ENCODE results near the gene CALML3.

The CALML3 gene

DNA sequence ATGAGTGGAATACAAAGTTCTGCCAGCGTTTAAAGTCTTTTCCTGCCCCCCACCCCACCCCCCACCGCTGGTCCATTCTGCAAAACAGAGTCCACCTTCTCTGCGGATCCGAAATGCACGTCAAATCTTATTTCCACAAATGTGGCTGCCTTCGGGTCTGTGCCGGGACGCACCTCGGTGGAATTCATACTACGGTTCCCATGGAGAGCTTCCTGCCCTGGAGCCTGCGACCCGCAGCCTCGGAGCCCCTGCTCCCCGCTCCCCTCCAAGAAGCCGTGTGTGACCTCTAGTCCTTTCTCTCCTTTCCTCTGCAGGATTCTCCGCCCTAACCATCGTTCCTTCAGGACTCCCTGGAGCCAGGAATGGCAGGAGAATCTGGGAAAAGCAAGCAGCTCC lies 12.9 kb upstream of the CALML3 start:
- Histone ChIP-seq H3K4me3 (ENCODE audit: low read length) (no peak overlapping the region), H3K27me3 (ENCODE audit: control insufficient read depth, insufficient read depth, low read length) (no peaks in the 10 kb centered on the region), H3K36me3 (ENCODE audit: control insufficient read depth, insufficient read depth, low read length) (no peaks in the 10 kb centered on the region), H3K9ac (ENCODE audit: low read length) (no peak overlapping the region), H3K9me3 (ENCODE audit: control insufficient read depth, low read length) (no peaks in the 10 kb centered on the region), H3K4me1 (ENCODE audit: control insufficient read depth, insufficient read depth, low read length) (peaks cover 8% of the 10 kb centered on the region)

DNA sequence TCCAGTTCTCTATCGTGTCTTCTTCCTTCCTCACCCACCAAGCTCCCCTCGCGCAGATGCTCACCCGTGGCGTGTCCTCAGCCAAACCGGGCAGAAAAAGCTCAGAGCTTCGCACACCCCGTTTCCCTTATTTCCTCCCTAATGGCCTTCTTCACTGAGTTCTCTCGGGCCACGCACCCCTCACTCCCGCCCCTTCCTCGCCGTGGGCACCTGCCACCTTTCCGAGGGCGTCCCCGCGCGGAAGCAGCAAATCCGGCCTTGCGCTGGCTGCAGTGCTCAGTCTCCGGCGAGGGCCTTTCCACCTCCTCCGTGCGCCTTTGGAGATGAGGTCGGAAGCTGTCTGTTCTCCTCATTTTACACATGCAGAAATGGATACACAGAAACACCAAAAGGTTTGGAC lies 12.4 kb upstream of the CALML3 start:
- Histone ChIP-seq H3K9ac (ENCODE audit: low read length) (no peak overlapping the region), H3K4me3 (ENCODE audit: low read length) (no peak overlapping the region), H3K4me1 (ENCODE audit: control insufficient read depth, insufficient read depth, low read length) (peaks cover 4% of the 10 kb centered on the region), H3K36me3 (ENCODE audit: control insufficient read depth, insufficient read depth, low read length) (no peaks in the 10 kb centered on the region), H3K9me3 (ENCODE audit: control insufficient read depth, low read length) (no peaks in the 10 kb centered on the region), H3K27me3 (ENCODE audit: control insufficient read depth, insufficient read depth, low read length) (no peaks in the 10 kb centered on the region)

DNA sequence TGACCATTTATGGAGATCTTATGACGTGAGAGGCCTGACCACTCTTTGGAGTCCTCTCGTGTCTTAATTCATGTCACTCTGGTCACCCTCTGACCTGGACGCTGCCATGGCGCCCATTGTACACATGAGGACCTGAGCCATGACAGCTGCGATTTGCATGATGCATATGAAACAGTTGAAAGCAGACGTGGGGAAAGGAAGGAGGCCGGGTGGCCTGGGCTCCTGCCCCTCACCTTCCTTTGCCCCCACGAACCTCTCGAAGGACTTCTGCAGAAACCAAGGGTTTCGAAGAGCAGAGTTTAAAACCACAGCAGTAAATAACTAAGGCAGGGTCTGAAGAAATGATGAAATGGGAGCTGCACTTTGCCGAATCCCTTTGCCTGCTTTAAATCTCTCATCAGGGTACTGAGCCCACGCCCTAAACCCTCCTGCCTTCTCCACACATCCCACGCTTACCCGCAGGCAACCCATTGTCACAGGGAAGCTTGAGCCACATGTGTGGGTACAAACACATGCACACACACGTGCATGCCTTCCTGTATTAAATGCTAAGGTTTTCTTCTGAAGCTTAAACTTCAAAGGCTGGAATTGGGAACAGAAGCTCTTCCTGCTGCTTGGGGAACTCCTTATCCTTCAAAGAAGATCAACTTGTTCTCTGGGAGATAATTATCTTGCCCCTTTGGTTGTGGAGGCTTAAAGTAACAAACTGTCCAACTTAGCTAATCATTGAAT lies 11.7 kb upstream of the CALML3 start:
- no peaks in the 10 kb centered on the region for H3K9me3 ChIP-seq (ENCODE audit: control insufficient read depth, low read length)
- H3K36me3 ChIP-seq (ENCODE audit: control insufficient read depth, insufficient read depth, low read length): no peaks in the 10 kb centered on the region
- no peaks in the 10 kb centered on the region for H3K27me3 ChIP-seq (ENCODE audit: control insufficient read depth, insufficient read depth, low read length)
- H3K4me1 ChIP-seq (ENCODE audit: control insufficient read depth, insufficient read depth, low read length): peaks cover 2% of the 10 kb centered on the region
- H3K4me3 ChIP-seq (ENCODE audit: low read length): no peak overlapping the region
- H3K9ac ChIP-seq (ENCODE audit: low read length): no peak overlapping the region

GRCh38 chr10:5514226-5514850 lies 10.4 kb upstream of the CALML3 start:
- H3K4me1 ChIP-seq (ENCODE audit: control insufficient read depth, insufficient read depth, low read length): peaks cover 6% of the 10 kb centered on the region
- no peak overlapping the region for H3K9ac ChIP-seq (ENCODE audit: low read length)
- no peaks in the 10 kb centered on the region for H3K36me3 ChIP-seq (ENCODE audit: control insufficient read depth, insufficient read depth, low read length)
- no peaks in the 10 kb centered on the region for H3K27me3 ChIP-seq (ENCODE audit: control insufficient read depth, insufficient read depth, low read length)
- H3K9me3 ChIP-seq (ENCODE audit: control insufficient read depth, low read length): no peaks in the 10 kb centered on the region
- no peak overlapping the region for H3K4me3 ChIP-seq (ENCODE audit: low read length)

DNA sequence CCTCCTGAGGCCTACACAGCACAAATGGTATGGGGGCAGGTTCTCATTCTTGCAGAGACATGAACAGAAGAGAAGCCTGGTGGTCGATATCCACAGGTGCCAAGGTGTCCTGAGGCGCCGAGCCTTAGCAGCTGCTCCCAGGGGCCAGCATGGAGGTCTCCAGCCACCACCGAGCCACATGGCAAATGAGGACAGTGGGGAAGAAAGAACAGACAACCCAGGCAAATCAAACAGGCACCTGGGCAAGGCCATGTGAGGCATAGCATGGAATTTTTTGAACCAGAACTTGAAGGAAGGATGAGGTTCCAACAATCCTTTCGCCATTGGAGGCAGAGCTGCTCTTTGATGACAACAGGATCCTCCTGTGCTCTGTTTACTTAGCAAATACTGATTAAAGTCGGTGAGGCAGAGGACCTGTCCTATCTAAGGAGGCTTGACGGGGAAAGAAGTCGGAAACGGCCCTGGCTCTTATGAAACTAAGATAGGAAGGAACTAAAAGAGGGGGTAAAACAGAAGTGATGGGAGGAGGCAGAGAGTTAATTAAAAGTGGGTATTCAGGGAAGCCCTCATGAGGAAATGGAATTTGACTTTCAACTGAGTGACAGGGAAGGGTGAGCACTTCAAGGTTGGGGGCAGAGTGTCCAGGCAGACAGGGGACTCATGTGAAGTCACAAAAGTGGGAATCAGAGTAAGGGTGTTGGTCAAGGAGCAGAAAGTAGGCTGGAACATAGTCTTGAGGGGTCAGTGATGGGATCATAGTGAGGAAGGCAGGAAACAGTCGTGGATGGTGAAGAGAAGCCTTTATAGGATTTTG lies 8.6 kb upstream of the CALML3 start:
- Histone ChIP-seq H3K9ac (ENCODE audit: low read length) (no peak overlapping the region), H3K4me1 (ENCODE audit: control insufficient read depth, insufficient read depth, low read length) (peaks cover 6% of the 10 kb centered on the region), H3K27me3 (ENCODE audit: control insufficient read depth, insufficient read depth, low read length) (no peaks in the 10 kb centered on the region), H3K4me3 (ENCODE audit: low read length) (no peak overlapping the region), H3K36me3 (ENCODE audit: control insufficient read depth, insufficient read depth, low read length) (no peaks in the 10 kb centered on the region), H3K9me3 (ENCODE audit: control insufficient read depth, low read length) (no peaks in the 10 kb centered on the region)

DNA sequence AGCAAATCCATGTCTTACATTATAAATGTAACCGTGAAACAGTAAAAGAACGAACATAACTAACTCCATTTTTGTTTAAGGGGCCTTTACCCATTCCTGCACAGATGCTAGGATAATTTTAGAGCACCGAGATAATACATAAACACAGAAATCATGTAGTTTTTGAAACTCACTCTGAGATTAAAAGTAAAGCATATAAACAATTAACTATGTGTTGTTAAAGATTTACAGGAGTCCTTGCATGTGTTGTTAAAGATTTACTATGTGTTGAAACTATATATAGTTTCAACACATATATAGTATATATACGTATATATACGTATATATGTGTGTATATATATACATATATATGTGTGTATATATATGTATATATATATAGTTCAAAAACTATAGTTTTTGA lies 7.2 kb upstream of the CALML3 start:
- Histone ChIP-seq H3K4me3 (ENCODE audit: low read length) (no peak overlapping the region), H3K9me3 (ENCODE audit: control insufficient read depth, low read length) (no peaks in the 10 kb centered on the region), H3K4me1 (ENCODE audit: control insufficient read depth, insufficient read depth, low read length) (peaks cover 6% of the 10 kb centered on the region), H3K27me3 (ENCODE audit: control insufficient read depth, insufficient read depth, low read length) (no peaks in the 10 kb centered on the region), H3K9ac (ENCODE audit: low read length) (no peak overlapping the region), H3K36me3 (ENCODE audit: control insufficient read depth, insufficient read depth, low read length) (no peaks in the 10 kb centered on the region)

GRCh38 chr10:5518143-5518542 lies 6.6 kb upstream of the CALML3 start:
- no peaks in the 10 kb centered on the region for H3K36me3 ChIP-seq (ENCODE audit: control insufficient read depth, insufficient read depth, low read length)
- peaks cover 6% of the 10 kb centered on the region for H3K4me1 ChIP-seq (ENCODE audit: control insufficient read depth, insufficient read depth, low read length)
- H3K27me3 ChIP-seq (ENCODE audit: control insufficient read depth, insufficient read depth, low read length): no peaks in the 10 kb centered on the region
- no peaks in the 10 kb centered on the region for H3K9me3 ChIP-seq (ENCODE audit: control insufficient read depth, low read length)
- no peak overlapping the region for H3K9ac ChIP-seq (ENCODE audit: low read length)
- H3K4me3 ChIP-seq (ENCODE audit: low read length): no peak overlapping the region

GRCh38 chr10:5519054-5519453 lies 5.7 kb upstream of the CALML3 start:
- no peaks in the 10 kb centered on the region for H3K36me3 ChIP-seq (ENCODE audit: control insufficient read depth, insufficient read depth, low read length)
- H3K9me3 ChIP-seq (ENCODE audit: control insufficient read depth, low read length): no peaks in the 10 kb centered on the region
- no peak overlapping the region for H3K9ac ChIP-seq (ENCODE audit: low read length)
- no peak overlapping the region for H3K4me3 ChIP-seq (ENCODE audit: low read length)
- H3K27me3 ChIP-seq (ENCODE audit: control insufficient read depth, insufficient read depth, low read length): no peaks in the 10 kb centered on the region
- H3K4me1 ChIP-seq (ENCODE audit: control insufficient read depth, insufficient read depth, low read length): peaks cover 6% of the 10 kb centered on the region

DNA sequence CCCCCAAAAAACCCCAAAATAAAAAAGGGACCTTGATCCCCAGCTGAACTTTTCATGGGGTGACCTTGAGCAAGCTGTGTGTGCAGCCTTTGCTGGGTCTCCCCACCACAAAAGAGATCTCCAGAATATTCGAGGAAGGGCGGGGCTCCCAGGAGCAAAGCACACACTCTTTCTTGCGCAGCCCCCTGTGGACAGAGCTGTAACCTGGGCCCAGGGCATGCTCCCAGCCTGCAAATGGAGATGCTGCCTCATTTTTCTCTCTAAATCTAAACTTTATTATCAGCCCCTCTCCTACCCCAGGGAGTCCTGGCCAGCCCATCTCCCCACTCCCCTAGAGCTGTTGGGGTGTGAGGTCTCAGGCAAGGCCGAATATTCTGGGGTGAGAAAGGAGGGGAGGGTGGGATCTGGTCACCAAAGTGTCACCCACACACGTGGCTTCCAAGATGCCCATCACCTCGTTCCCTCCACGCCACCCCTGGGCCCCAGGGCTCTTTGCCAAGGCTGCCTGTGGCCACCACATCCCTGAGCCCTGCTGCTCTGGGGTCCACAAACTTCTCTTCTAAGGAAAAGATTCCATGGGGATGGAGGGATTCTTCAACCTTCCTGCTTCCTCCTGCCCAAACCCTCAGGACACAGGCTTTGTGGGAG lies 1.7 kb upstream of the CALML3 start:
- Histone ChIP-seq H3K27me3 (ENCODE audit: control insufficient read depth, insufficient read depth, low read length) (no peaks in the 10 kb centered on the region), H3K4me1 (ENCODE audit: control insufficient read depth, insufficient read depth, low read length) (peaks cover 10% of the 10 kb centered on the region), H3K9ac (ENCODE audit: low read length) (no peak overlapping the region), H3K9me3 (ENCODE audit: control insufficient read depth, low read length) (no peaks in the 10 kb centered on the region), H3K4me3 (ENCODE audit: low read length) (no peak overlapping the region), H3K36me3 (ENCODE audit: control insufficient read depth, insufficient read depth, low read length) (no peaks in the 10 kb centered on the region)

GRCh38 chr10:5523796-5524574 lies 776 bp upstream of the CALML3 start:
- Histone ChIP-seq H3K4me1 (ENCODE audit: control insufficient read depth, insufficient read depth, low read length) (peaks cover 7% of the 10 kb centered on the region), H3K9ac (ENCODE audit: low read length) (no peak overlapping the region), H3K4me3 (ENCODE audit: low read length) (no peak overlapping the region), H3K27me3 (ENCODE audit: control insufficient read depth, insufficient read depth, low read length) (no peaks in the 10 kb centered on the region), H3K9me3 (ENCODE audit: control insufficient read depth, low read length) (no peaks in the 10 kb centered on the region), H3K36me3 (ENCODE audit: control insufficient read depth, insufficient read depth, low read length) (no peaks in the 10 kb centered on the region)

GRCh38 chr10:5525561-5526341 lies 990 bp downstream of the CALML3 start:
- Histone ChIP-seq H3K4me1 (ENCODE audit: control insufficient read depth, insufficient read depth, low read length) (peaks cover 19% of the 10 kb centered on the region), H3K9ac (ENCODE audit: low read length) (no peak overlapping the region), H3K36me3 (ENCODE audit: control insufficient read depth, insufficient read depth, low read length) (no peaks in the 10 kb centered on the region), H3K9me3 (ENCODE audit: control insufficient read depth, low read length) (no peaks in the 10 kb centered on the region), H3K27me3 (ENCODE audit: control insufficient read depth, insufficient read depth, low read length) (no peaks in the 10 kb centered on the region), H3K4me3 (ENCODE audit: low read length) (no peak overlapping the region)

Data from mucosa of stomach (tissue), 1 donor.